A549 (cell line): ENCODE measurements around the gene METTL25B. TPM values are rescaled to one million over a fixed set of nuclear protein-coding genes. Genes with fewer than 3 reads are reported as not detected.

Source experiments
- ATAC-seq, 2 experiments: fragments of 200-7000 bp in 1 of 2; fragments of >200 bp in 1 of 2; cut with Nextera tagmentation in 1 of 2; cut with Tn5 transposase in 1 of 2; 3 replicates each; pipeline versions ENCODE4 v1.8.0 to v1.9.1; 2018 to 2020; ENCODE audit warnings: mild to moderate bottlenecking in 1 of 2, moderate library complexity in 1 of 2
- CTCF ChIA-PET: fragments of 300-600 bp; sonication (Branson Sonifier 250); formaldehyde crosslinking; extraction: SDS; loops from one replicate; lab custom pipeline; 2021; ENCODE audit warnings: antibody characterized with exemption, inconsistent platforms; lab: Yijun Ruan, JAX
- POLR2A ChIA-PET: fragments of 350-600 bp; formaldehyde crosslinking; extraction: SDS; loops from one replicate; lab custom pipeline; 2021; ENCODE audit warnings: antibody characterized with exemption, inconsistent platforms; lab: Yijun Ruan, JAX
- DNase-seq, 2 experiments: peaks; one replicate each; pipeline versions ENCODE4 v3.0.0 to v3.0.0-alpha.2; 2011 to 2016; ENCODE audit warnings: low read depth in 1 of 2, low spot score in 1 of 2
- FAIRE-seq: peaks from 2 replicates; lab custom pipeline; 2011; peaks lifted over from hg19 to GRCh38; lab: Jason Lieb, UNC
- H3K27ac ChIP-seq, 2 experiments: fragments of >200 bp; sonication (Bioruptor Twin); formaldehyde crosslinking; 3 replicates each; pipeline ENCODE4 v1.5.1; 2016 to 2017
- H3K4me1 ChIP-seq: fragments of >200 bp; sonication (Bioruptor Twin); formaldehyde crosslinking; 3 replicates; pipeline ENCODE4 v1.6.1; 2016
- H3K4me2 ChIP-seq: fragments of >200 bp; sonication (Bioruptor Twin); formaldehyde crosslinking; 3 replicates; pipeline ENCODE4 v1.6.1; 2016
- H3K4me3 ChIP-seq: fragments of >200 bp; sonication (Bioruptor Twin); formaldehyde crosslinking; 3 replicates; pipeline ENCODE4 v1.5.1; 2016
- H3K9me3 ChIP-seq: fragments of >200 bp; sonication (Bioruptor Twin); formaldehyde crosslinking; 3 replicates; pipeline ENCODE4 v1.6.1; 2016
- ATOH8 ChIP-seq: fragments of 250-450 bp; sonication (Bioruptor Pico); IDR thresholded peaks from 2 replicates; pipeline ENCODE4 v1.5.0; 2020; ENCODE audit warnings: low read depth, mild to moderate bottlenecking, moderate library complexity
- CBX8 ChIP-seq: fragments of 200-600 bp; sonication (generic); IDR thresholded peaks from 2 replicates; pipeline ENCODE4 v1.6.1; 2016
- E2F6 ChIP-seq: IDR thresholded peaks from 2 replicates; pipeline ENCODE4 v1.6.1; 2012; ENCODE audit warnings: low read depth, borderline replicate concordance
- EHMT2 ChIP-seq: fragments of 200-600 bp; sonication (generic); IDR thresholded peaks from 2 replicates; pipeline ENCODE4 v1.6.1; 2016; ENCODE audit warnings: antibody characterized with exemption, low read depth, mild to moderate bottlenecking, moderate library complexity
- EP300 ChIP-seq, 2 experiments: fragments of >200 bp; sonication (Bioruptor Twin); formaldehyde crosslinking; IDR thresholded peaks; 2 replicates in 1 of 2; 3 replicates in 1 of 2; pipeline ENCODE4 v1.6.1; 2016 to 2017
- FOSL2 ChIP-seq, 2 experiments: fragments of 450-650 bp in 1 of 2; fragments of >200 bp in 1 of 2; sonication (Bioruptor Twin) in 1 of 2; formaldehyde crosslinking; IDR thresholded peaks; 2 replicates each; pipeline versions ENCODE4 v1.5.0 to v1.6.1; 2016 to 2020; ENCODE audit warnings: mild to moderate bottlenecking in 1 of 2, moderate library complexity in 1 of 2
- GATA3 ChIP-seq: IDR thresholded peaks from 2 replicates; pipeline ENCODE4 v1.6.1; 2012; ENCODE audit warnings: borderline replicate concordance
- HEYL ChIP-seq: fragments of 250-450 bp; sonication (Bioruptor Pico); IDR thresholded peaks from 2 replicates; pipeline ENCODE4 v1.8.0; 2021; ENCODE audit warnings: mild to moderate bottlenecking, moderate library complexity
- HOXB5 ChIP-seq: fragments of 250-450 bp; sonication (Bioruptor Pico); IDR thresholded peaks from 2 replicates; pipeline ENCODE4 v1.5.0; 2020; ENCODE audit warnings: mild to moderate bottlenecking, moderate library complexity
- JUNB ChIP-seq: fragments of >200 bp; sonication (Bioruptor Twin); formaldehyde crosslinking; IDR thresholded peaks from 2 replicates; pipeline ENCODE4 v1.6.1; 2016
- KDM1A ChIP-seq: fragments of 200-600 bp; sonication (generic); IDR thresholded peaks from 2 replicates; pipeline ENCODE4 v1.6.1; 2016; ENCODE audit warnings: low read depth, mild to moderate bottlenecking
- KDM5A ChIP-seq: fragments of 200-600 bp; sonication (generic); IDR thresholded peaks from 2 replicates; pipeline ENCODE4 v1.6.1; 2016; ENCODE audit warnings: antibody characterized with exemption, mild to moderate bottlenecking
- MAX ChIP-seq: IDR thresholded peaks from 2 replicates; pipeline ENCODE4 v1.6.1; 2012
- RARB ChIP-seq: fragments of 250-450 bp; sonication (Bioruptor Pico); IDR thresholded peaks from 2 replicates; pipeline ENCODE4 v1.8.0; 2021; ENCODE audit warnings: mild to moderate bottlenecking, moderate library complexity
- RCOR1 ChIP-seq: fragments of 150-350 bp; IDR thresholded peaks from 2 replicates; pipeline ENCODE4 v1.6.1; 2014; ENCODE audit warnings: antibody characterized with exemption, low read length, low read depth
- RFX5 ChIP-seq: fragments of 450-650 bp; IDR thresholded peaks from 2 replicates; pipeline ENCODE4 v1.7.1; 2014; ENCODE audit warnings: antibody characterized with exemption, mild to moderate bottlenecking, moderate library complexity
- SMC3 ChIP-seq: fragments of >200 bp; sonication (Bioruptor Twin); formaldehyde crosslinking; IDR thresholded peaks from 3 replicates; pipeline ENCODE4 v1.6.1; 2018; ENCODE audit warnings: inconsistent platforms
- SREBF2 ChIP-seq: fragments of 450-650 bp; IDR thresholded peaks from 2 replicates; pipeline ENCODE4 v1.6.1; 2014; ENCODE audit warnings: mild to moderate bottlenecking, moderate library complexity
- TFCP2L1 ChIP-seq: fragments of 250-450 bp; sonication (Bioruptor Pico); IDR thresholded peaks from 2 replicates; pipeline ENCODE4 v1.5.0; 2021; ENCODE audit warnings: mild to moderate bottlenecking
- USF2 ChIP-seq: fragments of 450-650 bp; IDR thresholded peaks from 2 replicates; pipeline ENCODE4 v1.6.1; 2014; ENCODE audit warnings: antibody characterized with exemption
- ZC3H11A ChIP-seq: fragments of 450-650 bp; IDR thresholded peaks from 2 replicates; pipeline ENCODE4 v1.6.1; 2014; ENCODE audit warnings: antibody characterized with exemption, mild to moderate bottlenecking
- ZFP36 ChIP-seq: fragments of 450-650 bp; IDR thresholded peaks from 2 replicates; pipeline ENCODE4 v1.6.1; 2014; ENCODE audit warnings: borderline replicate concordance; ENCODE audit not compliant: partially characterized antibody
- ZNF302 ChIP-seq: fragments of 250-450 bp; sonication (Bioruptor Pico); IDR thresholded peaks from 2 replicates; pipeline ENCODE4 v1.9.0; 2021; ENCODE audit warnings: inconsistent platforms, mild to moderate bottlenecking, moderate library complexity
- WGBS: methylation state at CpG from one replicate; pipeline ENCODE4 v1.1.6; 2017; ENCODE audit errors: missing lambda C conversion rate; 5-methylcytosine and 5-hydroxymethylcytosine counted together
- polyA plus RNA-seq, 4 experiments: library from polyadenylated mRNA; depleted of rRNA in 3 of 4; stranded (reverse); fragments of >200 nt; fragmentation: RNase III in 1 of 4; extraction: RNeasy Plus Mini Kit Qiagen cat#74134 plus additional on column Dnase treatment in 1 of 4; gene quantifications; 2 replicates in 3 of 4; 3 replicates in 1 of 4; pipeline ENCODE4 v1.2.3, GENCODE V29; 2011 to 2017

Gene METTL25B
- polyA plus RNA-seq, 2 of the 4 experiments (the other 2 are of a cell fraction), result 16.7 to 18.5 TPM

GRCh38 chr1:156727926-156728598 is at the start of gene METTL25B (continued):
- TF ChIP-seq TFCP2L1 (CRISPR knock-in tag) (no peak), JUNB (no peak), E2F6 (0 out of 2 replicates have a peak, but pooled peaks have one; percentile 43), MAX (peak; percentile 14; the same call in 1 of the 2 replicates), GATA3 (no peak), EP300 (IDR thresholded peaks at IDR 0.05) (no peak), HOXB5 (no peak), USF2 (no peak), FOSL2 (IDR thresholded peaks at IDR 0.05) (no peak), FOSL2 (CRISPR knock-in tag; IDR thresholded peaks at IDR 0.05) (no peak)

- ChIA-PET CTCF (interaction anchor here (0.7 to 52.1 kb wide), 6 partner anchors 10 to 247 kb away, joined by 3 to 2258 read pairs (median 302); partner anchors contain the start of genes CRABP2, HAPLN2, ISG20L2 and METTL25B), POLR2A (no interaction called here)
- Histone ChIP-seq H3K4me1 (peaks cover 20% of the 10 kb centered on the region), H3K27ac (no peak overlapping the region), H3K4me2 (no peak overlapping the region), H3K9me3 (no peaks in the 10 kb centered on the region), H3K4me3 (no peak overlapping the region)
- DNase-seq, result no peak
- no peak for FAIRE-seq
- ATAC-seq, result no peak
- WGBS, result 28% methylated on average over 2 of the region's 2 CpGs
- no peak for TF ChIP-seq SMC3
- no peak for TF ChIP-seq EP300 (IDR thresholded peaks at IDR 0.05)
- TF ChIP-seq CBX8, result no peak
- TF ChIP-seq KDM5A, result no peak
- no peak for TF ChIP-seq ZNF302 (CRISPR knock-in tag)
- no peak for TF ChIP-seq RCOR1
- TF ChIP-seq EHMT2, result no peak
- TF ChIP-seq SREBF2, result no peak
- no peak for TF ChIP-seq ZC3H11A
Observed at GRCh38 chr1:156680056-156680455, 48.2 kb upstream of the METTL25B start.

GRCh38 chr1:156681196-156681960 is 46.9 kb upstream of the METTL25B start:
- ATAC-seq (no peak), FAIRE-seq (no peak), DNase-seq (no peak)
- H3K4me1 ChIP-seq, result peaks cover 23% of the 10 kb centered on the region
- POLR2A ChIA-PET, result no interaction called here
- H3K4me3 ChIP-seq, result no peak overlapping the region
- H3K9me3 ChIP-seq, result no peaks in the 10 kb centered on the region
- no peak overlapping the region for H3K27ac ChIP-seq
- 70% methylated on average over 8 of the region's 8 CpGs for WGBS
- H3K4me2 ChIP-seq, result no peak overlapping the region
- CTCF ChIA-PET, result interaction anchor here (1.2 to 52.1 kb wide), 6 partner anchors 9 to 246 kb away, joined by 3 to 2258 read pairs (median 302); partner anchors contain the start of genes CRABP2, HAPLN2, ISG20L2 and METTL25B
- no peak for TF ChIP-seq RFX5
- TF ChIP-seq EP300 (IDR thresholded peaks at IDR 0.05), result no peak
- TF ChIP-seq ATOH8 (CRISPR knock-in tag), result no peak
- TF ChIP-seq ZFP36, result no peak
- no peak for TF ChIP-seq RARB (CRISPR knock-in tag)
- no peak for TF ChIP-seq HEYL (CRISPR knock-in tag)
- no peak for TF ChIP-seq KDM1A
